AG04450 (cell line): ENCODE results near the gene KRTAP10-8. TPM values are rescaled to one million over a fixed set of nuclear protein-coding genes. Genes with fewer than 3 reads are reported as not detected.
"Not testable (repeated sequence)": the region's sequence is repeated elsewhere in the genome, so short reads cannot be mapped to it uniquely, and the experiment has no call there.

Experiments used
- CTCF ChIA-PET: fragments of 300-600, 350-600 bp; formaldehyde crosslinking; extraction: SDS; loops from one replicate; lab custom pipeline; 2022; ENCODE audit warnings: antibody characterized with exemption, inconsistent platforms; lab: Charles Lee
- POLR2A ChIA-PET: fragments of 350-600 bp; formaldehyde crosslinking; extraction: SDS; loops from one replicate; lab custom pipeline; 2021; ENCODE audit warnings: antibody characterized with exemption, inconsistent platforms; lab: Yijun Ruan, JAX
- DNase-seq: peaks from one replicate; pipeline ENCODE4 v3.0.0-alpha.2; 2011; ENCODE audit warnings: low read depth, low spot score
- H3K27ac ChIP-seq: one replicate; pipeline ENCODE4 v1.5.1; 2012; ENCODE audit warnings: low read depth, low read length, control low read depth
- H3K27me3 ChIP-seq: one replicate; pipeline ENCODE4 v1.6.0; 2012; ENCODE audit warnings: low read length; ENCODE audit not compliant: control insufficient read depth, insufficient read depth
- H3K4me3 ChIP-seq: 2 replicates; pipeline ENCODE4 v1.5.1; 2011; ENCODE audit warnings: mild to moderate bottlenecking, low read depth, low read length, control low read depth
- H3K9me3 ChIP-seq: 2 replicates; pipeline ENCODE4 v1.5.1; 2012; ENCODE audit warnings: low read length; ENCODE audit not compliant: control insufficient read depth, insufficient read depth
- CTCF ChIP-seq: IDR thresholded peaks from 2 replicates; pipeline ENCODE4 v1.5.1; 2011; ENCODE audit warnings: low read depth, low read length, control low read depth, inconsistent platforms
- polyA plus RNA-seq: library from polyadenylated mRNA; depleted of rRNA; stranded (reverse); fragments of >200 nt; gene quantifications from 2 replicates; pipeline ENCODE4 v1.2.3, GENCODE V29; 2011

Gene KRTAP10-8
- polyA plus RNA-seq, 1 experiment: not detected

GRCh38 chr21:44579056-44579832 is 32.6 kb upstream of the KRTAP10-8 start:
- DNase-seq: no peak
- H3K27me3 ChIP-seq: no peaks in the 10 kb centered on the region
- no peak overlapping the region for H3K4me3 ChIP-seq
- ChIA-PET CTCF (no interaction called here), POLR2A (no interaction called here)
- peaks cover 30% of the 10 kb centered on the region for H3K9me3 ChIP-seq
- TF ChIP-seq CTCF: no peak
- no peak overlapping the region for H3K27ac ChIP-seq

GRCh38 chr21:44579833-44580144 is 32.1 kb upstream of the KRTAP10-8 start:
- peaks cover 30% of the 10 kb centered on the region for H3K9me3 ChIP-seq
- no peak for TF ChIP-seq CTCF
- no peak overlapping the region for H3K4me3 ChIP-seq
- DNase-seq: no peak
- H3K27ac ChIP-seq: no peak overlapping the region
- POLR2A ChIA-PET: no interaction called here
- CTCF ChIA-PET: no interaction called here
- H3K27me3 ChIP-seq: no peaks in the 10 kb centered on the region

GRCh38 chr21:44580231-44580821 is 31.6 kb upstream of the KRTAP10-8 start, which contains the start of gene KRTAP10-5:
KRTAP10-5 (minus strand) TSS chr21:44580604; CDS start chr21:44580578, 26 bp downstream.
- H3K4me3 ChIP-seq, CTCF ChIA-PET, POLR2A ChIA-PET, H3K27me3 ChIP-seq, DNase-seq, H3K27ac ChIP-seq: not testable (repeated sequence)
- peaks cover 30% of the 10 kb centered on the region for H3K9me3 ChIP-seq

- no peak for DNase-seq
- Histone ChIP-seq H3K9me3 (peaks cover 30% of the 10 kb centered on the region), H3K4me3 (no peak overlapping the region), H3K27ac (no peak overlapping the region), H3K27me3 (no peaks in the 10 kb centered on the region)
- POLR2A ChIA-PET: no interaction called here
- CTCF ChIA-PET: no interaction called here
- no peak for TF ChIP-seq CTCF
Measured at GRCh38 chr21:44581158-44581557, 30.7 kb upstream of the KRTAP10-8 start.

GRCh38 chr21:44582055-44582454 is 29.8 kb upstream of the KRTAP10-8 start:
- Histone ChIP-seq H3K9me3 (peaks cover 30% of the 10 kb centered on the region), H3K27ac (no peak overlapping the region), H3K27me3 (no peaks in the 10 kb centered on the region), H3K4me3 (no peak overlapping the region)
- no peak for TF ChIP-seq CTCF
- no peak for DNase-seq
- CTCF ChIA-PET: no interaction called here
- POLR2A ChIA-PET: no interaction called here
